ENCODE results near the gene BCL2L1.

Gene BCL2L1

DNA sequence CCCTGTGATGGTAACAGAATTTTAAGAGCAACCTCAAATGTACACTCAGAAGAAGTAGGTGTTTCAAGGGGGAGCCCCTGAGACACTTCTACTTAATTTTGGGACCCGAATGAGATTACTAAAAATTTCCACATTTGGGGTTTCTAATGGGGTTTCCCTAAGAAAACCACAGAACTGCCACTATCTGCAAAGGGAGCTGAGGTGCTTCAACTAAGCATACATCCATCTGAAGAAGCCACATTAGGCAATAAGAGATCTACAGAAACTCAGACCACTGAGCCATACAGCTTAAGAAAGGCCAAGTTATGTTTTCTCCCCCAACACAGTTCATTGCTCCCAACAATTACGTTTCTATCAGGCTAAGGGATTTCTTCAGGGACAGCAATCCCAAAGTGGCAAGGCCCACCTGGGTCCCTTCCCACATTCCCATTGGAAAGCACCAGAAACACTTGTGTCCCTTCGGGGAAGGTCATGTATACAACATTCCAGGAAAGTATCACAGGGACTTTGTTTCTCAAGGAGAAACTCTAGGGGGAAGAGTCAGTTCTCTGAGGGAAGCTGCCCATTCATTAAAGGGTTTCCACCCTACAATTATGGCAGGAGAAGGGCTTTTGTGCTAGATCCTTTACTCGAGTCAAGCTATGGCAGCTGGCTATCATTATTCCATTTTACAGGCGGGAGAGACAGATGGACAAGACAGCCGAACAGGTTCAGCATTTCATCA lies 5.0 kb downstream of the BCL2L1 start:
- peak overlapping the region in 4 of 5 donors; percentile 2 to 62 (median 13) for H3K9ac ChIP-seq (ENCODE audit: low read length in 5 of 5)

DNA sequence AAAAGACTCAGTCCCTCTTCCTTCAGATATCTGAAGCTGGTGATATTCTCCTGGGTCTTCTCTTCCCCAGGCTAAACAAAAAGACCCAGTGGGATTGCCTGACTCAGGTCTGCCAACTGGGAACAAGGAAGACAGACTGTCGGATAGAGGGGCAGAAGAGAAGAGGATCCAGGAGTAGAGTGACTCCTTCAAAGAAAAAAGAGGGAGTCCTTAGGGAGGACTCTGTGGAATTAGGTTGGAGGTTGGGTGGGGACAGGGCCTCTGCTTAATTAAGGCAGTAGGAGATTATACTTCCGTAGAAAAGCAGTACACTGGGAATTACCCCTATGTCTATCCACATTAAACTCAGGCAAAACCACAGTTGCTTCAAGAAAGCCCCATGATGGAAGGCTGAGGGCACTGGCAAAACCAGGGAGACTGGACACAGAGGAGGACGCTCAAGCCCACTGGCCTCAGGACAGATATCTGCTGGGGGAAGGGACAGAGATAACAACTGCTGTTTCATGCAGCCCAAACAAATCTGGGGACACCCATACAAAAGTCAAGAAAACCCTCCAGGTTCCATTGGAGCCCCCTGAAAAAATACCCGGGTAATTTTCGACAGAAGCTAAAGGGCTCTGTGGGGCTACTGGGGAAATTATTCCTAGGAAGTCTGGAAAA lies 5.7 kb downstream of the BCL2L1 start:
- Histone ChIP-seq H3K27me3 (ENCODE audit: control insufficient read depth in 5 of 5, insufficient read depth in 4 of 5, low read length in 5 of 5) (no peaks in the 10 kb centered on the region), H3K27ac (ENCODE audit: low read depth, low read length) (peak overlapping the region; percentile 71), H3K4me3 (ENCODE audit: low read depth in 1 of 5, low read length in 5 of 5) (peak overlapping the region in 4 of 5 donors; percentile 26 to 49 (median 36)), H3K9ac (ENCODE audit: low read length in 5 of 5) (peak overlapping the region in 4 of 5 donors; percentile 3 to 62 (median 28)), H3K36me3 (ENCODE audit: control insufficient read depth in 5 of 5, insufficient read depth in 5 of 5, low read length in 5 of 5) (peaks cover 2 to 38% (median 6%) of the 10 kb centered on the region in 5 donors), H3K9me3 (ENCODE audit: control insufficient read depth in 5 of 5, low read length in 5 of 5) (no peaks in the 10 kb centered on the region), H3K4me1 (ENCODE audit: control insufficient read depth in 5 of 5, insufficient read depth in 5 of 5, low read length in 5 of 5) (peaks cover 17 to 96% (median 88%) of the 10 kb centered on the region in 5 donors)

More for the DNA sequence above, 5.0 kb downstream of the BCL2L1 start:
- Histone ChIP-seq H3K4me1 (ENCODE audit: control insufficient read depth in 5 of 5, insufficient read depth in 5 of 5, low read length in 5 of 5) (peaks cover 11 to 94% (median 85%) of the 10 kb centered on the region in 5 donors), H3K9me3 (ENCODE audit: control insufficient read depth in 5 of 5, low read length in 5 of 5) (no peaks in the 10 kb centered on the region), H3K36me3 (ENCODE audit: control insufficient read depth in 5 of 5, insufficient read depth in 5 of 5, low read length in 5 of 5) (peaks cover 2 to 38% (median 6%) of the 10 kb centered on the region in 5 donors), H3K27ac (ENCODE audit: low read depth, low read length) (peak overlapping the region; percentile 71), H3K4me3 (ENCODE audit: low read depth in 1 of 5, low read length in 5 of 5) (peak overlapping the region in 3 of 5 donors; percentile 27 to 49 (median 46)), H3K27me3 (ENCODE audit: control insufficient read depth in 5 of 5, insufficient read depth in 4 of 5, low read length in 5 of 5) (no peaks in the 10 kb centered on the region)

DNA sequence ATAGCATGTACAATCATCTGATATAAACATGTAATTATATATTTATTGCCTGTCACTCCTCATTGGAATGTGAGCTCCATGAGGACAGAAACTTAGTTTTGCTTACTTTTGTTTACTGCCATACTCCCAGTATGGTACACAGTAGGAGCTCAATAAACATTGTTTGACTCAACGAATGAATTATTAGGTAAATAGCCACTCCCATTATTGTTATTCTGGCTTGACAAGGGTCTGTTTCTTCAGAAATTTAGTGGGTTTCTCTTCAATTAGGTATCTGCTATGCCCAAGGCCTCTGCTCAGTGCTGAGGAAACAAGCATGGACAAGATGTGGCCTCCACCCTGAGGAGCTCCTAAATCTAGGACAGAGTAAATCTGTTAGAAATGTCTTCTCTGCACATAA lies 6.3 kb downstream of the BCL2L1 start:
- no peaks in the 10 kb centered on the region for H3K9me3 ChIP-seq (ENCODE audit: control insufficient read depth in 5 of 5, low read length in 5 of 5)
- H3K9ac ChIP-seq (ENCODE audit: low read length in 5 of 5): peak overlapping the region in 3 of 5 donors; percentile 3 to 62 (median 23)
- no peaks in the 10 kb centered on the region for H3K27me3 ChIP-seq (ENCODE audit: control insufficient read depth in 5 of 5, insufficient read depth in 4 of 5, low read length in 5 of 5)
- peaks cover 2 to 35% (median 5%) of the 10 kb centered on the region in 5 donors for H3K36me3 ChIP-seq (ENCODE audit: control insufficient read depth in 5 of 5, insufficient read depth in 5 of 5, low read length in 5 of 5)
- peak overlapping the region in 2 of 5 donors; percentile 46 to 49 for H3K4me3 ChIP-seq (ENCODE audit: low read depth in 1 of 5, low read length in 5 of 5)
- peaks cover 17 to 96% (median 88%) of the 10 kb centered on the region in 5 donors for H3K4me1 ChIP-seq (ENCODE audit: control insufficient read depth in 5 of 5, insufficient read depth in 5 of 5, low read length in 5 of 5)
- peak overlapping the region; percentile 71 for H3K27ac ChIP-seq (ENCODE audit: low read depth, low read length)

DNA sequence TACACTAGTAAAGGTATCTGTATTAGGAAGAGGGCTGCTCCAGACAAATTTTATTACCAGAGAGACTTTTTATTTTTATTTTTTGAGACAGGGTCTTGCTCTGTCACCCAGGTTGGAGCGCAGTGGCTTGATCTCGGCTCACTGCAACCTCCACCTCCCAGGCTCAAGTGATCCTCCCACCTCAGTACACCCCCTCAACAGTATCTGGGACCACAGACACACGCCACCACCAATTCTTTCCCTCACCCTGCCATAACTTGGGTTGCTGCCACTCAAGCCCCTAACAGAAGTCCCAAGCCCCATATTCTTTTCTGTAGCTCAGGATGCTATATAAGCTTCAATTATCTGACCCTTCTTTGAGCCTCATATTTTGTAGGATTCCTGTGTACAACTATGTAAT lies 6.9 kb downstream of the BCL2L1 start:
- Histone ChIP-seq H3K4me1 (ENCODE audit: control insufficient read depth in 5 of 5, insufficient read depth in 5 of 5, low read length in 5 of 5) (peaks cover 17 to 96% (median 88%) of the 10 kb centered on the region in 5 donors), H3K9me3 (ENCODE audit: control insufficient read depth in 5 of 5, low read length in 5 of 5) (no peaks in the 10 kb centered on the region), H3K27ac (ENCODE audit: low read depth, low read length) (peak overlapping the region; percentile 71), H3K36me3 (ENCODE audit: control insufficient read depth in 5 of 5, insufficient read depth in 5 of 5, low read length in 5 of 5) (peaks cover 2 to 38% (median 8%) of the 10 kb centered on the region in 5 donors), H3K4me3 (ENCODE audit: low read depth in 1 of 5, low read length in 5 of 5) (no peak overlapping the region), H3K27me3 (ENCODE audit: control insufficient read depth in 5 of 5, insufficient read depth in 4 of 5, low read length in 5 of 5) (no peaks in the 10 kb centered on the region), H3K9ac (ENCODE audit: low read length in 5 of 5) (no peak overlapping the region)

DNA sequence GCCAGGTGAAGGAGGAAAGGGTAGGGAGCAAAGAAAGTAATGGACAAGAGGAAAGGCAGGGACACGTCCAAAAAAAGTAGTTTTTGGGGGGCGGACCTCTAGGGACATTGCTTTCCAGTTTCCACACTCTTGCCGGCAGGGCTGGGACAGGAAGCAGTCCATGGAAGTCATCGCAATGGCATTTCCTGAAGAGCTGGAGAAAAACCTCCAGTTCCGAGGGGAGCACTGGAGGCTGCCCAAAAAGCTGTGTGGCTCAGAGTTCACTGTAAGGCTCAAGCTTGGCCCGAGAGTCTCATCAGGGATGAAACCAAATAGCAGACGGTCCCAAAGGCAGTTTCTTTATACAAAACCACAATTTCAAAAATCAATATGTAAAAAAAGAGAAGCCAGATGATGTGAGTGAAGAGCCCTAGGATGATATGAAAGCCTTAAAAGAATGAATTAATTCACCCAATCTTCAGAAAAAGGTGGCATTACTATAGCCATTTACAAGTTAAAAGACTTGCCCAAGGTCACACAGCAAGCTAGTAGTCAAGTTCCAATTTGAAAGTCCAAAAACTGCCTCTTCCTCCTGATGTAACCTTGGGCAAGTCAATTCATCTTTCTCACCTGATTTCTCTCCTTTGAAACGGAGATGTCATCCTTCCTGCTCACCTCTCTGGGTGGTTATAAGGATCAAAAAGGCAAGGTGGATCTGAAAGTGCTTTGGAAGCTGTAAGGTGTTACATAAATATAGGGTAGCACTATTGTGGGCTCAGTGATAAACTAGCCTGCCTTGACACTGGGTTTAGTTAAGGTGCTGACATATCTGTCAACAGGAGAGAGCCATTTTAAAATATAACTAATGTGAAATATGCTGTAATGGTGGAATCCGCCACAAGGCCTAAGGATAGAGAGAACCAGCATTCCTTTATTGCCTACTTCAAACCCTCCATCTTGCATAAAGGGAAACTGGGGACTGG lies 9.1 kb downstream of the BCL2L1 start:
- Histone ChIP-seq H3K4me3 (ENCODE audit: low read depth in 1 of 5, low read length in 5 of 5) (peak overlapping the region in 4 of 5 donors; percentile 49 to 52 (median 49)), H3K4me1 (ENCODE audit: control insufficient read depth in 5 of 5, insufficient read depth in 5 of 5, low read length in 5 of 5) (peaks cover 16 to 92% (median 79%) of the 10 kb centered on the region in 5 donors), H3K27me3 (ENCODE audit: control insufficient read depth in 5 of 5, insufficient read depth in 4 of 5, low read length in 5 of 5) (no peaks in the 10 kb centered on the region), H3K9ac (ENCODE audit: low read length in 5 of 5) (peak overlapping the region; percentile 12 to 63 (median 49)), H3K9me3 (ENCODE audit: control insufficient read depth in 5 of 5, low read length in 5 of 5) (no peaks in the 10 kb centered on the region), H3K36me3 (ENCODE audit: control insufficient read depth in 5 of 5, insufficient read depth in 5 of 5, low read length in 5 of 5) (peaks cover 3 to 34% (median 9%) of the 10 kb centered on the region in 5 donors), H3K27ac (ENCODE audit: low read depth, low read length) (peak overlapping the region; percentile 60)

DNA sequence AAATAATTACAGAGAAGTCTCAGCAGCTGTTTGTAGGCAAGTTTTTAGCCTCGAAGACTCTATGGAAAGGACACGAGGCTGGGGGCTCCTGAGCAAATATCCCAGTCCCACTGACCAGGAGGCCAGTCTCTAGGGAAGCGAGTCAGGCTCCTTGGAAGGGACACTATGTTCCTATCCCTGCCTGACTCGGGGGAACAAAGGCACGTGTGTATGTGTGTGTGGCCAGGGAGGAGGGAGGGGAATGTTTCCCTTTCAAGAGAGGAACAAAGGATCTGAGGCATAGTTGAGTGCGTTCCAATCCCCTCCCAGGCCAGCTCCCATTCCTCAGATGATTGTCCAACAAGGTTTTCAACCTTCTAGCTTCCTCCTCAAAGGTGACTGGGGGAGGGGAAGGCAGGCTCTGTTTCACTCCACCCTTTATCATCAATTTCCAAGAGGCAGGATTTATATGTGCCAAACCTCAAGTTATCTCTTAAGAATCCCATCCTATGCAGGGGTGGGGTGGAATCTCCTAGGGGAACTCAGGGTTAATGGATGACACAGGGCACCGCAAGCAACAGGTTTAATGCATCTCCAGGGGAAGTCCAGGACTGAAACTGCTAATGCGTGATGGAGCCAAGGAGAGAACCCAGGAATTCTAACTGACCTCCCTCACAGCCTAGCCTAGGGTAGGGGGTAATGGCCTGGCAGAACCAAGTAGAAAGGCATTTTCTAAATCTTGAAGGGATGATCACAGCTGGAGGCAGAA lies 9.9 kb downstream of the BCL2L1 start:
- Histone ChIP-seq H3K9ac (ENCODE audit: low read length in 5 of 5) (peak overlapping the region; percentile 12 to 63 (median 48)), H3K36me3 (ENCODE audit: control insufficient read depth in 5 of 5, insufficient read depth in 5 of 5, low read length in 5 of 5) (peaks cover 3 to 34% (median 14%) of the 10 kb centered on the region in 5 donors), H3K27ac (ENCODE audit: low read depth, low read length) (peak overlapping the region; percentile 60), H3K4me3 (ENCODE audit: low read depth in 1 of 5, low read length in 5 of 5) (peak overlapping the region in 4 of 5 donors; percentile 49 to 52 (median 49)), H3K4me1 (ENCODE audit: control insufficient read depth in 5 of 5, insufficient read depth in 5 of 5, low read length in 5 of 5) (peaks cover 17 to 93% (median 81%) of the 10 kb centered on the region in 5 donors), H3K9me3 (ENCODE audit: control insufficient read depth in 5 of 5, low read length in 5 of 5) (no peaks in the 10 kb centered on the region), H3K27me3 (ENCODE audit: control insufficient read depth in 5 of 5, insufficient read depth in 4 of 5, low read length in 5 of 5) (no peaks in the 10 kb centered on the region)

DNA sequence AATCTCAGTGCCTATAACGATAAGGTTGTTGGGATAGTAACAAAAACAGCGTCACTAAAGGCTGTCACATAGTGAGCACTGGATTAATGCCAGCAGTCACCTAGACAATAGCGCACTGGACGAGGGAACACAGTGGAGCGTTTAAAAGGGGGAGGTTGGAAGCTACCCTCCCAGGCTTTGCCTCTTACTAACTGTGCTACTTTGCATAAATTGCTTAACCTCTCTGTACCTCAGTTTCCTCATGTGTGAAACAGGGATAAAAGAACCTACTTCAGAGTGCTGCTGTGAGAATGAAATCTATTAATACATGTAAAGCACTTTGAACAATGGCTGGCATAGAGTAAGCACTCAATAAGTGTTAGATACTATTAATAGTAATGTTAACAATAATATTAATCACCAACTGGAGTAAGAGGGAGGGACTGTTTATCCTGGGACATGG lies 10.5 kb downstream of the BCL2L1 start:
- H3K27ac ChIP-seq (ENCODE audit: low read depth, low read length): peak overlapping the region; percentile 60
- peak overlapping the region; percentile 6 to 63 (median 60) for H3K9ac ChIP-seq (ENCODE audit: low read length in 5 of 5)
- no peaks in the 10 kb centered on the region for H3K27me3 ChIP-seq (ENCODE audit: control insufficient read depth in 5 of 5, insufficient read depth in 4 of 5, low read length in 5 of 5)
- peaks cover 4 to 37% (median 16%) of the 10 kb centered on the region in 5 donors for H3K36me3 ChIP-seq (ENCODE audit: control insufficient read depth in 5 of 5, insufficient read depth in 5 of 5, low read length in 5 of 5)
- peaks cover 17 to 88% (median 79%) of the 10 kb centered on the region in 5 donors for H3K4me1 ChIP-seq (ENCODE audit: control insufficient read depth in 5 of 5, insufficient read depth in 5 of 5, low read length in 5 of 5)
- peak overlapping the region in 2 of 5 donors; percentile 12 to 26 for H3K4me3 ChIP-seq (ENCODE audit: low read depth in 1 of 5, low read length in 5 of 5)
- H3K9me3 ChIP-seq (ENCODE audit: control insufficient read depth in 5 of 5, low read length in 5 of 5): no peaks in the 10 kb centered on the region

DNA sequence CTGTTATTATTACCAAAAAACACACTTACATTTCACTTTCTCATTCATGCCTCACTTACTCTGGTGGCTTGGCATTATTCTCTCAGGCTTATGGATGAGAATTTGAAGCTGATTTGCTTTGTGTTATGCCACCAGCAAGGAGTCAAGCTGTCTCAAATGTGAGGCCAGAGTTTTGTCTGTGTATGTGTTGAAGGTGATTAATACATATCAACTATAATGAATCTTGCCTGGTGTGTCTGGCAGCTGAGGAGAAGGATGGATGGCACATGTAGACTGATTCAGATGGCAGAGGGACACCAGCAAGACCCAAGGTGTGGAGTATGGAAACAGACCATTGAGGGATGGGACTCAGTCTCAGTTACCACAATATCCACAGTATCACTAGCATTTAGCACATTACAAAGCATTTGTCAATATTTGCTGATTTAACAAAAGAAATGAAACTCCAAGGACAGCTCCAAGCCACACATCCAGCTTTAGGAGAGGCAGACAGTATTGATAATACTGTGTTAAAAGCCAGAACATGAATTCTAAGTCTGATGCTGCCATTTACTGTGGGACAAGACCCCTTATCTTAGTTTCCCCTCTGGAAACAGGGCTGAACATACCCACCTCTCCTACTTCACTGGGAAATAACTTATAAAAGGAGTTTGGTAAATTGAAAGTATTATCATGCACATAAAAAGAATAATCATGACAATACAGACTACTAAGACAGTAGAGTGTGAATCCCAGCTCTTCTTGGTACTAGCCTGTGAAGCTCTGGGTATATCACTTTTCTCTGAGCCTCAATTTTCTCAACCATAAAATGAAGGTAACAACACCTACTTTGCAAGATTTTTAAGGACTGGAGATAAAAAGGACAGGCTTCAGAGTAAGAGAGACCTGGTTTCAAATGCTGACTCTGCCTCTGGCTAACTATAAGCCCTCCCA lies 11.2 kb downstream of the BCL2L1 start:
- peak overlapping the region in 2 of 5 donors; percentile 12 to 26 for H3K4me3 ChIP-seq (ENCODE audit: low read depth in 1 of 5, low read length in 5 of 5)
- peaks cover 20 to 86% (median 79%) of the 10 kb centered on the region in 5 donors for H3K4me1 ChIP-seq (ENCODE audit: control insufficient read depth in 5 of 5, insufficient read depth in 5 of 5, low read length in 5 of 5)

More for the DNA sequence above, 11.2 kb downstream of the BCL2L1 start:
- peak overlapping the region; percentile 6 to 63 (median 42) for H3K9ac ChIP-seq (ENCODE audit: low read length in 5 of 5)
- peaks cover 5 to 44% (median 22%) of the 10 kb centered on the region in 5 donors for H3K36me3 ChIP-seq (ENCODE audit: control insufficient read depth in 5 of 5, insufficient read depth in 5 of 5, low read length in 5 of 5)
- H3K27me3 ChIP-seq (ENCODE audit: control insufficient read depth in 5 of 5, insufficient read depth in 4 of 5, low read length in 5 of 5): no peaks in the 10 kb centered on the region
- no peaks in the 10 kb centered on the region for H3K9me3 ChIP-seq (ENCODE audit: control insufficient read depth in 5 of 5, low read length in 5 of 5)
- H3K27ac ChIP-seq (ENCODE audit: low read depth, low read length): peak overlapping the region; percentile 60

Data from subcutaneous abdominal adipose tissue (tissue), 5 donors.